Epithelial cell of esophagus (primary cell): ENCODE results near the gene TBC1D21.

Source experiments
- DNase-seq: peaks from one replicate; pipeline ENCODE4 v3.0.0; 2010; ENCODE audit warnings: low read depth
- H3K4me3 ChIP-seq: 2 replicates; pipeline ENCODE4 v1.5.1; 2011; ENCODE audit warnings: mild to moderate bottlenecking, low read length, control low read depth
- TF ChIP-seq, protein P1 (sequence below): IDR thresholded peaks from 2 replicates; pipeline ENCODE4 v1.5.1; 2011; ENCODE audit warnings: low read depth, mild to moderate bottlenecking, low read length, control low read depth, inconsistent platforms; ENCODE audit not compliant: insufficient read depth; ENCODE audit errors: missing control alignments

TBC1D21 gene

DNA sequence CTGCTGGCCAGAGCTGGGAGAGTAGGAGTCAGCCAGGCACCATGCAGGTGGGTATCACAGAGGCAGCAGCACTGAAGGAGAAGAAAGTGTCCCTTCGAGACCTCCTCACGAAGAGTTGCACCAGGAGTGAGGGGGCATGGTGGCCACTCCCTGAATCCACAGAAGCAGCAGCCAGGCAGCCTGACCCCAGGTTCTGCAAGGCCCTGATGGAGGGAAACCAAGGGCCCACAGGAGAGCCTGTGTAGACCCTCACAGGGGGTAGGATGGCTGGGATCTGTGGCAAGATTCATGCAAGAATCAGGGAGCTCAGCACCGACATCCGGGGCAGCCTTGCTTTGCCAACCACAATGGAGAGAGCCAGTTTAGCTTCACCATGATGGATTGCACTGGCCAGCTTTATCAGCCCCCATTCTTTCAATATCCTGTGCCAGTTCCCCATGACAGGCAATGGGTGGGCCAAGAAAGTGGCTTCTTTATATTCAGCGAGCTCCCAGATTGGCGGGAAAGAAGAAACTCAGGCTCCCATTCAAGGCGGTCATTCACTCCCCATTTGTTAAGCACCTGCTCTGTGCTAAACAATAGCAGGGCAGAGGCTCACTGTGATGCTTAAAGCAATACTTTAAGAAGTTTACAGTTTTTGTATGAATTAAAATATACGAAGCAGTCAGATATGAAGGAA is 33.5 kb upstream of the TBC1D21 start:
- TF ChIP-seq, protein P1, sequence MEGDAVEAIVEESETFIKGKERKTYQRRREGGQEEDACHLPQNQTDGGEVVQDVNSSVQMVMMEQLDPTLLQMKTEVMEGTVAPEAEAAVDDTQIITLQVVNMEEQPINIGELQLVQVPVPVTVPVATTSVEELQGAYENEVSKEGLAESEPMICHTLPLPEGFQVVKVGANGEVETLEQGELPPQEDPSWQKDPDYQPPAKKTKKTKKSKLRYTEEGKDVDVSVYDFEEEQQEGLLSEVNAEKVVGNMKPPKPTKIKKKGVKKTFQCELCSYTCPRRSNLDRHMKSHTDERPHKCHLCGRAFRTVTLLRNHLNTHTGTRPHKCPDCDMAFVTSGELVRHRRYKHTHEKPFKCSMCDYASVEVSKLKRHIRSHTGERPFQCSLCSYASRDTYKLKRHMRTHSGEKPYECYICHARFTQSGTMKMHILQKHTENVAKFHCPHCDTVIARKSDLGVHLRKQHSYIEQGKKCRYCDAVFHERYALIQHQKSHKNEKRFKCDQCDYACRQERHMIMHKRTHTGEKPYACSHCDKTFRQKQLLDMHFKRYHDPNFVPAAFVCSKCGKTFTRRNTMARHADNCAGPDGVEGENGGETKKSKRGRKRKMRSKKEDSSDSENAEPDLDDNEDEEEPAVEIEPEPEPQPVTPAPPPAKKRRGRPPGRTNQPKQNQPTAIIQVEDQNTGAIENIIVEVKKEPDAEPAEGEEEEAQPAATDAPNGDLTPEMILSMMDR = no peak
- DNase-seq = no peak
- no peak overlapping the region for H3K4me3 ChIP-seq

DNA sequence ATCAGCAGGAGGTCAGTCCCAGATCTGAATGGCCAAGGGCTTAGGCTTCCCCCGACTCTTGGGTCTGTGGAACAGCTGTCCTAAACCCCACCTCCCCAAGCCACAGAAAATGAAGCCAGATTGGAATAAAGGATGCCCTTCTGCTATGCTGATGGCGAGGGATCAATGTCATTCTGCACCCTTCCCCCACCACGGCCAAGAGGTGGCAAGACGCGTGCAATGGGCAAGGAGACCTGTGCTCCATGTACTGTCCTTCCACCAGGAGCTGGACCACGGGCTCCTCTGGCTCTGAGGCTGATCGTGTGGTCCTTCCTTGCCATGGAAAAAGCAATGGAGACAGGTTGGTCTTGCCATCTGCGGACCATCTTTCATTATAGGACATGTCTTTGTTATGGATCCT is 32.6 kb upstream of the TBC1D21 start:
- no peak overlapping the region for H3K4me3 ChIP-seq
- TF ChIP-seq, protein P1 = no peak
- DNase-seq = no peak

DNA sequence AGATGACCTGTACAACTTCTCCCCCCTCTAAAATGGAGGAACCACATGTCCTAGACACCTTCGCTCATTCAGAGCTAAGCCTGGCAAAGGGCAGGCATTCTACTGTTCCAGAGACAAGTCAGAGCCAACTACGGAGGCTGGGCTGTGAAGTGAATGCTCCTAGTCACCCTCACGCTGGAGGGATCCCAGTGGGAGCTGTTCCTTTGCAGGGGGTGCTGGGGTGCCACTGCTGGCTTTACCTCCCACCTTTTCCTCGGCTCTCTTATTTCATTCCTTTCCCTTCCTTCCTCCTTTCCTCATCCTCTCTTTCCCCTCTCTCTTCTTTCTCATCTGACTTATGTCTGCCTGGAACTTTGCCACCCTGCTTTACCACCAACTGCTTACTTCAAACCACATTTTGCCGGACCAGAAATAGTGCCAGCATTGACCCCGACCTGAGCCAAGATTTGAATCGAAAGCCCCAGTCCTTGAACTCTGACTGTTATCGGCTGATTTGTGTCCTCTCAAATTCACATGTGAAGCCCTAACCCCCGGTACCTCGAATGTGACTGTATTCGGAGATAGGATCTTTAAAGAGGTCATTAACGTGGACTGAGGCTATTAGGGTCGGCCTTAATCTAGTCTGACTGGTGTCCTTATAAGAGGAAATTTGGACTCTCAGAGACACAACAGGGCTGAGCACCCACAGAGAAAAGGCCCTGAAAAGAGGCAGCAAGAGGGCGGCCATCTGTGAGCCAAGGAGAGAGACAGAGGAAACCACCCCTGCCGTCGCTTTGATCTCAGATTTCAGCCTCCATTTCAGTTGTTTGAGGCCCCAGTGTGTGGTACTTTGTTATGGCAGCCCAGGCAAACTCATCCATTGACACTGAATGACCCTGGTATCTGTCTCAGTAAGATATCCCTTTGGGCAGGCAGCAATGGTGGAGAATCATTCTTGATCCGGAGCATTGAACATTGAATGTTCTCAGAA is 31.3 kb upstream of the TBC1D21 start:
- H3K4me3 ChIP-seq = no peak overlapping the region
- no peak for DNase-seq
- TF ChIP-seq, protein P1 = no peak

DNA sequence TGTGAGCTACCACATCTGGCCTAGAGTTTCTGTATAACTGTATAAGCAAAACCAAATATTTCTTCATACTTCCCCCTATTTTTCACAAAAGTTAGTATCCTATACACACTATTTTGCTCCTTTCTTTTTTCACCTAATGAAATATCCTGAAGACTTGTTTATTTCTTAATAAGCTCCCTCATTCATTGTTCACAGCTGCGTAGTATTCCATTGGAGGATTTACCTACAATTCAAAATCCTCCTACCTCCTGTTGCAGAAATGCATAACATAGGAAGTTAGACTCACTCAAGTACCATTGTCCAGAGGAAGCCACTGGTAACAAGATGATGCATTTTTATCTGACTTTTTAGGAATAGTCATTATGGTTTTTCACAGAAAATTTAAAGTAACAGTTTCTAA is 29.6 kb upstream of the TBC1D21 start:
- no peak overlapping the region for H3K4me3 ChIP-seq
- TF ChIP-seq, protein P1 = no peak
- DNase-seq = no peak

DNA sequence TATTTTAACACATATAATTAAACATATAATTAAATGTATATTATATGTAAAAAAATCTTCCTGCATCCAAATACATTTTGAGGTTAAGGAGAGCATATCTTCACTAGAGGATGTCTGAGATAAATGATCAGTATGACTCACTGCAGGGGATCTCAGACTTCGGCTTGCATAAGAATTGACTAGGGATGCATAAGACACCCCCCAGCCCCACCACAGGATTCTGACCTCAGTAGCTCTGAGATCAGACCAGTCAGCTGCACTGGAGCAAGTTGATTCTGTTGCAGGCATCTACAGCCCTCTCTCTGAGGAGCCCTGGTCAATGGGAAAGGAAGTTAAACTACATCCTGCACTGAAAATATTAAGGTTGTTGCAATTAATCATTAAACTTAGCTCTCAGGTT is 29.0 kb upstream of the TBC1D21 start:
- DNase-seq = no peak
- TF ChIP-seq, protein P1 = no peak
- no peak overlapping the region for H3K4me3 ChIP-seq

DNA sequence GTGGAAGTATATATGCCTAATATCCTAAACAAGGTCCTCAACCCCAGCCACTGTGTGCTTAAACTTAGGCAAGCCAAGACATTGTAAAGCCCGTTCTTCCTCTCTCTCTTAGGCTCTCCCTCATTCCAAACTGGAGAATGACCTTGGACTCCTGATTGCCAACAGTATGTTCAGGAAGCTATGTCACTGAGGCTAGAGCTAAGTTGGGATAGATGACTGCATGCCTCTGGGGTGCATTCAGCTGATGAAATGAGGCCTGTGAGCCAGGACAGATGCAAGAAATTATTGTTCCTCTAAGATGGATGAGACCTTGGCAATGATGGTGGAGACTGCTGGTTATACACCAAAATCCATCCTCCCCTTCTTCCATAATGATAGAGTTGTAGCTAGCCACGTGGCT is 27.9 kb upstream of the TBC1D21 start:
- TF ChIP-seq, protein P1 = no peak
- DNase-seq = no peak
- no peak overlapping the region for H3K4me3 ChIP-seq
